Measurements from ENCODE around the gene ARMCX6.

DNA sequence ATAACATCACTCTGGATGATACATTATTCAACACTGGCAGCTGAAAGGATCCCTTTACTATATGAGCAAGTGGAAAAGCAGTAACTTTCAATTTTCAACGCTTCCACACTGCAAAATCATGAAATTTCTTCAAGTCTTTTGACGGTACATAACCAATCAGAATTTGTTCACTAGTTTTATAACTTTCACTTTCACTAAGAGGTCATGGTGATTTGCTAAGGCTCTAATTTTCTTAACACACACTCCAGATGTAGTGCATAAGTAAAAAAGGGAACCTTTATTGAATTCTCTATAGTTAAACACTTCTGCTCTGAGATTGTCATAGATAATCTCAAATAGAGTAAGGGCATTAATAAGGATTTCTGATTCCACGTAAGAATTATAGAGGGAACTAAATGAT is 37.7 kb upstream of the ARMCX6 start:
- no peak for TF ChIP-seq POLR2A (IDR thresholded peaks at IDR 0.05; ENCODE audit: low read length)
- no peak for TF ChIP-seq GATA1 (IDR thresholded peaks at IDR 0.05; ENCODE audit: low read depth, low read length)

Data from erythroblast (primary cell).